ENCODE results near the gene AASDH.
A peak's percentile ranks its signal among the peaks of the same experiment; 100 is the strongest.

The AASDH gene, protein sequence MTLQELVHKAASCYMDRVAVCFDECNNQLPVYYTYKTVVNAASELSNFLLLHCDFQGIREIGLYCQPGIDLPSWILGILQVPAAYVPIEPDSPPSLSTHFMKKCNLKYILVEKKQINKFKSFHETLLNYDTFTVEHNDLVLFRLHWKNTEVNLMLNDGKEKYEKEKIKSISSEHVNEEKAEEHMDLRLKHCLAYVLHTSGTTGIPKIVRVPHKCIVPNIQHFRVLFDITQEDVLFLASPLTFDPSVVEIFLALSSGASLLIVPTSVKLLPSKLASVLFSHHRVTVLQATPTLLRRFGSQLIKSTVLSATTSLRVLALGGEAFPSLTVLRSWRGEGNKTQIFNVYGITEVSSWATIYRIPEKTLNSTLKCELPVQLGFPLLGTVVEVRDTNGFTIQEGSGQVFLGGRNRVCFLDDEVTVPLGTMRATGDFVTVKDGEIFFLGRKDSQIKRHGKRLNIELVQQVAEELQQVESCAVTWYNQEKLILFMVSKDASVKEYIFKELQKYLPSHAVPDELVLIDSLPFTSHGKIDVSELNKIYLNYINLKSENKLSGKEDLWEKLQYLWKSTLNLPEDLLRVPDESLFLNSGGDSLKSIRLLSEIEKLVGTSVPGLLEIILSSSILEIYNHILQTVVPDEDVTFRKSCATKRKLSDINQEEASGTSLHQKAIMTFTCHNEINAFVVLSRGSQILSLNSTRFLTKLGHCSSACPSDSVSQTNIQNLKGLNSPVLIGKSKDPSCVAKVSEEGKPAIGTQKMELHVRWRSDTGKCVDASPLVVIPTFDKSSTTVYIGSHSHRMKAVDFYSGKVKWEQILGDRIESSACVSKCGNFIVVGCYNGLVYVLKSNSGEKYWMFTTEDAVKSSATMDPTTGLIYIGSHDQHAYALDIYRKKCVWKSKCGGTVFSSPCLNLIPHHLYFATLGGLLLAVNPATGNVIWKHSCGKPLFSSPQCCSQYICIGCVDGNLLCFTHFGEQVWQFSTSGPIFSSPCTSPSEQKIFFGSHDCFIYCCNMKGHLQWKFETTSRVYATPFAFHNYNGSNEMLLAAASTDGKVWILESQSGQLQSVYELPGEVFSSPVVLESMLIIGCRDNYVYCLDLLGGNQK

DNA sequence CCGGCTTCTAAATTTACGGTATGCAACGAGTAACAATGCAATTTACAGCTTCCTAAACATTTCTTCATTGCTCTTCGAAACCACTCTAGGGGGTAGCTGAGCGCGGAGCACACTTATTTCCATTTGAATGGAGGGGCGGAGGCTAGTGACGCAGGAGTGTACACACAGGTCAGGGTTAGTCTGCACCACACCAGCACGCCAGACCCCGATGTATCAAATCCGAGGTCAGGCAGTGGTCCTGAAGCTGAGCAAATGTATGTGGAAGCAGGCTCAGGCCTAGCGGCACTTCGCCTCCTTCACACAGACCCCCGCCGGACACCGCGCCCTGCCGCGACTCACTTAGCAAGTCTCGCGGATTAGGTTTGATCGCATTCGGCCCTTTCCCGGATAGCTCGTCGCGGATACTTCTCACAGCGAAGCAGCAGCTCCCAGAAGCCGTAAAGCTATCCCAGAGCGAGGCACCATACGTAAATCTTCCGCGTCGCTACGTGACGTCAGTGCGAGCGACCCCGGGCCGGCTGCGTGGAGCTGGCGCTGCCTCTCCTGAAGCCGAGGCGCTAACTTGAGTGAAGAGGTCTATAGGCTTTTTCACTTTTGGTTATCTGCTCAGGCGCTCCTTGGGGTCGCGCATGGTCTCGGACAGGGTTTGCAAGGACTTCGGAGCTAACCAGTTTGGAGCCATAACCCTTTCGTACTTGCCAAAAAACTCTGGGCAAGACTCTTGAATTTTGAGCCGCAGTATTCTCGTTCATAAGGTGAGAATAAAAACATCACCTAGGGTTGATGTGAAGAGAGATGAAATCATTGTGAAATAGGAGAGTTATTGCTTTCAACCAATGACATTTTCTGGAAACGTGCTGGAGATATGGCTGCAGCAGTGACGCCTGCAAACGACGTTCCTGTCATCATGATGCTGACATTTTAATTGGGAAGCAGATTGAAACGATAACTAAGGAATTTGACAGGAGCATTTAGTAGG, at the start of gene AASDH:
AASDH (minus strand) TSS at position 469 of the 979 bp plus-strand sequence. CDS start 3,192 bp downstream, outside the sequence.
- H3K36me3 ChIP-seq (ENCODE audit: control insufficient read depth in 5 of 5, insufficient read depth in 5 of 5, low read length in 5 of 5) = peaks cover 0 to 5% (median 0%) of the 10 kb centered on the region in 5 donors
- H3K9ac ChIP-seq (ENCODE audit: low read length in 5 of 5) = peak within 1 kb of the TSS; percentile 85 to 98 (median 94)
- peak within 1 kb of the TSS; percentile 85 to 98 (median 96) for H3K4me3 ChIP-seq (ENCODE audit: low read depth in 1 of 5, low read length in 5 of 5)
- H3K9me3 ChIP-seq (ENCODE audit: control insufficient read depth in 5 of 5, low read length in 5 of 5) = no peaks in the 10 kb centered on the region
- H3K27me3 ChIP-seq (ENCODE audit: control insufficient read depth in 5 of 5, insufficient read depth in 4 of 5, low read length in 5 of 5) = no peaks in the 10 kb centered on the region
- peaks cover 0 to 18% (median 17%) of the 10 kb centered on the region in 5 donors for H3K4me1 ChIP-seq (ENCODE audit: control insufficient read depth in 5 of 5, insufficient read depth in 5 of 5, low read length in 5 of 5)
- H3K27ac ChIP-seq (ENCODE audit: low read depth, low read length) = peak within 1 kb of the TSS; percentile 94

GRCh38 chr4:56435140-56435926, 48.0 kb upstream of the AASDH start, which contains the start of gene PPAT:
TSS of gene PPAT (minus strand) at chr4:56435615. CDS start at chr4:56435477, 138 bp downstream.
- Histone ChIP-seq H3K27me3 (ENCODE audit: control insufficient read depth in 5 of 5, insufficient read depth in 4 of 5, low read length in 5 of 5) (no peaks in the 10 kb centered on the region), H3K4me3 (ENCODE audit: low read depth in 1 of 5, low read length in 5 of 5) (peak within 1 kb of the TSS; percentile 63 to 93 (median 88)), H3K9ac (ENCODE audit: low read length in 5 of 5) (peak within 1 kb of the TSS in 4 of 5 donors; percentile 70 to 87 (median 78)), H3K27ac (ENCODE audit: low read depth, low read length) (peak within 1 kb of the TSS; percentile 74), H3K4me1 (ENCODE audit: control insufficient read depth in 5 of 5, insufficient read depth in 5 of 5, low read length in 5 of 5) (peaks cover 0 to 34% (median 31%) of the 10 kb centered on the region in 5 donors), H3K9me3 (ENCODE audit: control insufficient read depth in 5 of 5, low read length in 5 of 5) (no peaks in the 10 kb centered on the region), H3K36me3 (ENCODE audit: control insufficient read depth in 5 of 5, insufficient read depth in 5 of 5, low read length in 5 of 5) (no peaks in the 10 kb centered on the region)

DNA sequence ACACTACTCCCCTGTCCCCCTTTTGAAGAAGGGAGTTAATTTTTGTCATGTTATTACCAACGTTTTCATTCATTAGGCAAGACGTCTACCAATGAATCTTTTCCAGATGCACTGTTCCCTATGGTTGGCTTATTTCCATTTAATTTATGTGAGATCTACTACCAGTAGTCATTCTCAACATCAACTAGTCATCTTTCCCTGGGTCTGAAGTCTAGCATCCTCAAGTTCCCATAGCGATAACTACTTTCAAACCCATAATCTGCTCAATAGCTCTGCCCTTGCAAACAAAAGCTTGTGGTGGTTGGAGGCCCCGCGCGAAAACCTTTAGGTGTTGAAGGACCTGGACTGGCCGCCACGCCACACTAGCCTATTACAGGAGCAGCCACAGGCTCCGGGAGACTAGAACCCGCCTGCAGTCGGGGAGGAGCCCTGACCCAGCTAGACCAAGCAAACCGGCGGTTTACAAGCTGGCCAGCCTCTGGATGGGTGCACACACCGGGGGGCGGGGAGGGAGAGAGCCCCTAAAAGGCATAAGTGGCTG, 47.4 kb upstream of the AASDH start:
- peak overlapping the region in 4 of 5 donors; percentile 66 to 87 (median 78) for H3K9ac ChIP-seq (ENCODE audit: low read length in 5 of 5)
- no peaks in the 10 kb centered on the region for H3K27me3 ChIP-seq (ENCODE audit: control insufficient read depth in 5 of 5, insufficient read depth in 4 of 5, low read length in 5 of 5)
- peak overlapping the region; percentile 55 to 92 (median 87) for H3K4me3 ChIP-seq (ENCODE audit: low read depth in 1 of 5, low read length in 5 of 5)
- H3K36me3 ChIP-seq (ENCODE audit: control insufficient read depth in 5 of 5, insufficient read depth in 5 of 5, low read length in 5 of 5) = no peaks in the 10 kb centered on the region
- peak overlapping the region; percentile 74 for H3K27ac ChIP-seq (ENCODE audit: low read depth, low read length)
- H3K4me1 ChIP-seq (ENCODE audit: control insufficient read depth in 5 of 5, insufficient read depth in 5 of 5, low read length in 5 of 5) = peaks cover 0 to 34% (median 31%) of the 10 kb centered on the region in 5 donors
- no peaks in the 10 kb centered on the region for H3K9me3 ChIP-seq (ENCODE audit: control insufficient read depth in 5 of 5, low read length in 5 of 5)

DNA sequence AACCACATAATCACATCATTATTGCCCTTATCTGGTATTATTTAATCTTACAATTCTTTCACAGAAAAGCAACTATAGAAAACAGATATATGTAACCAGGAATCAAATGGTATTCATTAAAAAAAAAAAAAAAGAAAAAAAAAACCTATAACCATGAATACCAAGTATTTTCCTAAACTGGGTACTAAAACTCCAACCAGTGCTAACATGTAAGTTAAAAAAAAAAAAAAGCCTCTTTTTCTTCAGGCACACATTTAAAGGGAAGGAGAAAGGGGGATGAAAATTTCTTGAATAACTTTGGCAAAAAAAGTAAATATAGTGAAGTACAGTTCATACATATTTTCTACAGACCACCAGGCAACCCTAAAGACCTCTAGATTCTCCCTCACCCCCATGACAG, 46.0 kb upstream of the AASDH start:
- no peaks in the 10 kb centered on the region for H3K9me3 ChIP-seq (ENCODE audit: control insufficient read depth in 5 of 5, low read length in 5 of 5)
- peaks cover 0 to 34% (median 31%) of the 10 kb centered on the region in 5 donors for H3K4me1 ChIP-seq (ENCODE audit: control insufficient read depth in 5 of 5, insufficient read depth in 5 of 5, low read length in 5 of 5)
- H3K36me3 ChIP-seq (ENCODE audit: control insufficient read depth in 5 of 5, insufficient read depth in 5 of 5, low read length in 5 of 5) = no peaks in the 10 kb centered on the region
- H3K27me3 ChIP-seq (ENCODE audit: control insufficient read depth in 5 of 5, insufficient read depth in 4 of 5, low read length in 5 of 5) = no peaks in the 10 kb centered on the region
- H3K27ac ChIP-seq (ENCODE audit: low read depth, low read length) = no peak overlapping the region
- no peak overlapping the region for H3K9ac ChIP-seq (ENCODE audit: low read length in 5 of 5)
- H3K4me3 ChIP-seq (ENCODE audit: low read depth in 1 of 5, low read length in 5 of 5) = no peak overlapping the region

GRCh38 chr4:56430203-56430602, 42.9 kb upstream of the AASDH start:
- no peaks in the 10 kb centered on the region for H3K36me3 ChIP-seq (ENCODE audit: control insufficient read depth in 5 of 5, insufficient read depth in 5 of 5, low read length in 5 of 5)
- H3K9ac ChIP-seq (ENCODE audit: low read length in 5 of 5) = no peak overlapping the region
- no peaks in the 10 kb centered on the region for H3K9me3 ChIP-seq (ENCODE audit: control insufficient read depth in 5 of 5, low read length in 5 of 5)
- no peaks in the 10 kb centered on the region for H3K27me3 ChIP-seq (ENCODE audit: control insufficient read depth in 5 of 5, insufficient read depth in 4 of 5, low read length in 5 of 5)
- no peak overlapping the region for H3K27ac ChIP-seq (ENCODE audit: low read depth, low read length)
- H3K4me3 ChIP-seq (ENCODE audit: low read depth in 1 of 5, low read length in 5 of 5) = no peak overlapping the region
- H3K4me1 ChIP-seq (ENCODE audit: control insufficient read depth in 5 of 5, insufficient read depth in 5 of 5, low read length in 5 of 5) = peaks cover 0 to 12% (median 11%) of the 10 kb centered on the region in 5 donors

DNA sequence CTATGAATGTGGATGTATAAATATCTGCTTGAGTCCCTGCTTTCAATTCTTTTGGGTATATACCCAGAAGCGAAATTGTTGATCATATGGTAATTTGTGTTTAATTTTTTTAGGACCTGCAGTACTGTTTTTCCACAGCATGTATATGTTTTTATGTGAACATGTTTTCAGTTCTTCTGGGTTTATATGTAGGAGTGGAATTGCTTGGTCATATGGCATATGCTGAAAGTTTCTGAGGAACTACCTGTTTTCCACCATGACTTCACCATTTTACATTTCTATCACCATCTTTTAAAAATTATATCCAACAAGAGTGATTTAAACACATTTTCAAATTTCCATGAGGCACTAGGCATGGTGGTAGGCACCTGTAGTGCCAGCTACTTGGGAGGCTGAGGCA, 39.9 kb upstream of the AASDH start:
- H3K36me3 ChIP-seq (ENCODE audit: control insufficient read depth in 5 of 5, insufficient read depth in 5 of 5, low read length in 5 of 5) = no peaks in the 10 kb centered on the region
- H3K4me1 ChIP-seq (ENCODE audit: control insufficient read depth in 5 of 5, insufficient read depth in 5 of 5, low read length in 5 of 5) = no peaks in the 10 kb centered on the region
- no peaks in the 10 kb centered on the region for H3K9me3 ChIP-seq (ENCODE audit: control insufficient read depth in 5 of 5, low read length in 5 of 5)
- H3K27me3 ChIP-seq (ENCODE audit: control insufficient read depth in 5 of 5, insufficient read depth in 4 of 5, low read length in 5 of 5) = no peaks in the 10 kb centered on the region
- H3K27ac ChIP-seq (ENCODE audit: low read depth, low read length) = no peak overlapping the region
- no peak overlapping the region for H3K9ac ChIP-seq (ENCODE audit: low read length in 5 of 5)
- H3K4me3 ChIP-seq (ENCODE audit: low read depth in 1 of 5, low read length in 5 of 5) = no peak overlapping the region

DNA sequence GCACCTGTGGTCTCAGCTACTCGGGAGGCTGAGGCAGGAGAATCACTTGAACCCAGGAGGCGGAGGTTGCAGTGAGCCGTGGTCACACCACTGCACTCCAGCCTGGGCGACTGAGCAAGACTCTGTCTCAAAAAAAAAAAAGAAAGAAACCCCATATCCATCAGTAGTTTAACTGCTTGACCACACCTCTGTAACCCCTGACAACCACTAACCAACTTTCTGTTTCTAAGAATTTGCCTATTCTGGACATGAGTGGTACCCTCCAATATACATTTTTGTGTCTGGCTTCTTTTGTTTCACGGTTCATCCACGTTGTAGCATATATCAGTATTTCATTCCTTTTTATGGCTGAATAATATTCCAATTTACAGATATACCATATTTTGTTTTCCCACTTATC, 39.0 kb upstream of the AASDH start:
- no peaks in the 10 kb centered on the region for H3K9me3 ChIP-seq (ENCODE audit: control insufficient read depth in 5 of 5, low read length in 5 of 5)
- no peaks in the 10 kb centered on the region for H3K27me3 ChIP-seq (ENCODE audit: control insufficient read depth in 5 of 5, insufficient read depth in 4 of 5, low read length in 5 of 5)
- no peaks in the 10 kb centered on the region for H3K4me1 ChIP-seq (ENCODE audit: control insufficient read depth in 5 of 5, insufficient read depth in 5 of 5, low read length in 5 of 5)
- H3K4me3 ChIP-seq (ENCODE audit: low read depth in 1 of 5, low read length in 5 of 5) = no peak overlapping the region
- H3K9ac ChIP-seq (ENCODE audit: low read length in 5 of 5) = no peak overlapping the region
- no peaks in the 10 kb centered on the region for H3K36me3 ChIP-seq (ENCODE audit: control insufficient read depth in 5 of 5, insufficient read depth in 5 of 5, low read length in 5 of 5)
- no peak overlapping the region for H3K27ac ChIP-seq (ENCODE audit: low read depth, low read length)

- Histone ChIP-seq H3K27me3 (ENCODE audit: control insufficient read depth in 5 of 5, insufficient read depth in 4 of 5, low read length in 5 of 5) (no peaks in the 10 kb centered on the region), H3K4me3 (ENCODE audit: low read depth in 1 of 5, low read length in 5 of 5) (no peak overlapping the region), H3K9ac (ENCODE audit: low read length in 5 of 5) (no peak overlapping the region), H3K4me1 (ENCODE audit: control insufficient read depth in 5 of 5, insufficient read depth in 5 of 5, low read length in 5 of 5) (no peaks in the 10 kb centered on the region), H3K9me3 (ENCODE audit: control insufficient read depth in 5 of 5, low read length in 5 of 5) (no peaks in the 10 kb centered on the region), H3K27ac (ENCODE audit: low read depth, low read length) (no peak overlapping the region), H3K36me3 (ENCODE audit: control insufficient read depth in 5 of 5, insufficient read depth in 5 of 5, low read length in 5 of 5) (no peaks in the 10 kb centered on the region)
Observed at GRCh38 chr4:56425518-56425917, 38.2 kb upstream of the AASDH start.

All from subcutaneous abdominal adipose tissue (tissue), 5 donors.